CD4-positive, alpha-beta T cell treated with Interleukin-15 for 4 hours (primary cell): Measurements from ENCODE around the gene KAT6B.

Experiments used
- DNase-seq: peaks from one replicate; pipeline ENCODE4 v3.0.0-alpha.2; 2020; ENCODE audit warnings: low spot score

Gene KAT6B

GRCh38 chr10:74824184-74824899 lies 2.1 kb upstream of the KAT6B start:
- peak; percentile 21 for DNase-seq

GRCh38 chr10:74824900-74825370 lies 1.5 kb upstream of the KAT6B start:
- DNase-seq, result no peak

DNA sequence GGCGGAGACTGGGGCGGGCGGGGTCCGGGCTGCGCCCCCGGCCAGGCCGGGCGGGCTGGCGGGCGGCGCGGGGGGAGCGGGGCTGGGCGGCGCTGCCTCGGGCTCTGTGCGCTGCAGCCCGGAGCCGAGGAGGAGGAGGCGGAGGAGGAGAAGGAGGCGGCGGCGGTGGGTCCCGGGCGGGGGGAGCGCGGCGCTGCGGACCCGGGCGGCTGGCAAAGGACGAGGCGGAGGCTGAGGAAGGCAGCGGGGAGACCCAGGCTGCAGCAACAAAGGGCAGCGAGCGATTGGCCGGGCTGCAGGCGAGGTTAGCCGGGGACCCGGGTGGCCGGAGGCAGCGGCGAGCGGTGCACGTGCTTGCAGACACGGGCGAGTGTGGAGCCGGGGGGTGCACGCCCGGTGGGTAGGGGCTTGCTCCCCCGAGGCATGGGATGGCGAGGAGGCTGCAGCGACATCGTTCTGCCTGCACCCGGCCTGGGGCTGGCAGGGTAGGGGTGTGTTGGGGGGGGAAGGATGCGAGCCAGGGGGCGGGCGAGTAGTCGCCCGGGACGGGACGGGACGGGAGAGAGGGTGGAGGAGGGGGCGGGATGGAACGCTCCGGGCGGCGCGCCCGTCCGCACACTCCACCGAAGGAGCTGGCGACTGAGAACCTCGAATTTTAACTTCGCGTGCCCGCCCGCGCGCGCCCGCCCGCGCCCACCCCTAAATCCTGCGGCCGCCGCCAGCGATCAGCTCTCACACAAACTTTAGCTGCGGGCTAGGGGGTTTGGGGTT lies 844 bp upstream of the KAT6B start:
- peak; percentile 44 for DNase-seq

GRCh38 chr10:74827045-74827441 lies 643 bp downstream of the KAT6B start:
- no peak for DNase-seq

- no peak for DNase-seq
These were observed 1.3 kb downstream of the KAT6B start for GRCh38 chr10:74827694-74828093.

DNA sequence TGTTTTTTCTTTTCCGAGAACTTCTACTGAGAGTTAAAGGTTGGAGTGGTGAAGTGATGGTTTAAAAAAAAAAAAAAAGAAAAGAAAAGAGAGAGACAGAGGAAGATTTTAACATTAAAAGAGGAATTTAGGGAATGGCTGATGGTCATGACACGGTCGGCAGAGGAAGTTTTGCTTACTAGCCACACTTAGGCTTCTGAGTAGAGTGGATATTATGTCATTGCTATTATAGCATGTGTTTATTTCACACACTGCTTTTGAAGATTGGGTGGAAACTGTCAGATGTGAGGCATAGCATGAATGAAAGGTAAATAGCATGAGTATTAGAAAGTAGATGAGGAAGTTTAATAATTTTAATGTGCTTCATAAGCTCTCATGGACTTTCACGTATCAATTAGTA lies 2.5 kb downstream of the KAT6B start:
- no peak for DNase-seq

GRCh38 chr10:74831518-74832120 lies 5.2 kb downstream of the KAT6B start:
- no peak for DNase-seq

DNA sequence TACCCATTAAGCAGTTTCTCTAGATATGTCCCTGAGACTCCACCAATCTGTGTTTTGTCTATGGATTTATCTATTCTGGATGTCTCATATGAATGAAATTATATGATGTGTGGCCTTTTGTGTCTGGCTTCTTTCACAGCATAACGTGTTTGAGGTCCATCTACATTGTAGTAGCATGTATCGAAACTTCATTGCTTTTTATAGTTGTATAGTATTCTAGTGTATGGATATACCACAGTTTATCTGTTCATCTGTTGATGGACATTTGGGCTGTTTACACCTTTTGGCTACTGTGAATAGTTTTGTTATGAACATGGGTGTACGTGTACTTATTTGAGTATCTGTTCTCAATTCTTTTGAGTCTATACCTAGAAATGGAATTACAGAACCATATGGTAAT lies 9.6 kb downstream of the KAT6B start:
- DNase-seq, result no peak

- DNase-seq, result no peak
These were observed 10.5 kb downstream of the KAT6B start for GRCh38 chr10:74836877-74837276.

DNA sequence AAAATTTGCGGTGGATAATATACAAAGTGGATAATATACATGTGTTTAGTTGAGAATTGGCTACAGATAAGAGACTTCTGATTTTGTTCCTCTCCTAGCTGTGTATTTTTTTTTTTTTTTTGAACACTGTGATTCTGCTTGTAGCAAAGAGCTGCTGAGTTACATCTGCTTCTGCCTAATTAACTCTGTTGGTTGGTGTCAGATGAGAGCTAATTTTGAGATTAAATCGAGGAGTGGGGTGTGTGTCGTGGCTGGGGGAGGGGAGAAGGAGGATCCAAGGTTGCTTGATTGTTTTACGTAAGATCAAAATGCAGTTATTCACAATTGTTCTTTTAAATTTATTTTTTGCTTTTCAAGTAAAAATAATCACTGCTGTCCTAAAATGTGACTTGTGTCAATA lies 11.3 kb downstream of the KAT6B start:
- DNase-seq, result no peak

GRCh38 chr10:74839708-74840107 lies 13.3 kb downstream of the KAT6B start:
- no peak for DNase-seq

GRCh38 chr10:74841265-74841973 lies 15.0 kb downstream of the KAT6B start:
- DNase-seq, result no peak

DNA sequence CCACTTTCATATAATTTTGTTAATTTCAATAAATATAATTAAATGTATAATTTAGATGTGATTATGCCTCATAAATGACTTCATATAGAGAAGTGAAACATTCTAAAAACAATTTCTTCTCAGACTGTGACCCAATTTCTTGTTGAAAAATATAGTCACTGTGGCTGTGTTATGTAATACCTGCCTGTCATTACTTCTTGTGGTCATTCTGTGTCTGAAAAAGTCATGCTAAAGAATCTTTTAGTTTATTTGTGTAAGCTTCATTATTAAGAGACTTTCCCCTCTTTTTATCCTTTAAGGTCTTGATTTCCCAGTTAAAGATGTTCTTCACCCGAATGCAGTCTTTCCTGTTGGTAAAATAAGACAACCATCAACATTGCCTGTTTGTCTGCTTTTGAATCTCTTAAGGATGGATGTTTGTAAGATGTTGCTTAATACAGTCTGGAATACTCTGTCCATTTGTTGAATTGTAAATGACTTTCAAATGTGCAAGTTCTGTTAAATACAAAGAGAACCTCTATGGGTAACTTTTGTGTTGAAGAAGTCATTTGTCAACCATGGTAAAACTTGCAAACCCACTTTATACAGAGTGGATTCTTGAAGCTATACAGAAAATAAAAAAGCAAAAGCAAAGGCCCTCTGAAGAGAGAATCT lies 16.0 kb downstream of the KAT6B start:
- DNase-seq, result no peak

DNA sequence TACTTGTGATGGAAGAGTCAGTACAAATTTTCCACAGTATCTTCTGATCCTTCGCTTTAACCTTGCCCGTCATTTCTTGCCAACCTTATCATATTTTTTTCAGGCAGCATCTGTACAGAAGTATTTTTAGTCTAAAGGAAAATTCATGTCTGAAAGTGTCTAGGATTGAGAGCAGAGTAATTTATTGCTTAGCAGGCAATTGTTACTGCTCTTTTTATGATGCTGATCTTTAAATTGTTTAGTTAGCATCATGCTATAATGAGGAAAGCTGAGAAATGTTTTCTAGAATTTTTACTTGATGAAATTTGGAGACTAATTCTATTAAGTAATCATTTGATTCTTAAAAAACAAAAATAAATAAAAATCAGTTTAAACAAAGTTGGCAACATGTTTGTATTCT lies 20.6 kb downstream of the KAT6B start:
- DNase-seq, result no peak

DNA sequence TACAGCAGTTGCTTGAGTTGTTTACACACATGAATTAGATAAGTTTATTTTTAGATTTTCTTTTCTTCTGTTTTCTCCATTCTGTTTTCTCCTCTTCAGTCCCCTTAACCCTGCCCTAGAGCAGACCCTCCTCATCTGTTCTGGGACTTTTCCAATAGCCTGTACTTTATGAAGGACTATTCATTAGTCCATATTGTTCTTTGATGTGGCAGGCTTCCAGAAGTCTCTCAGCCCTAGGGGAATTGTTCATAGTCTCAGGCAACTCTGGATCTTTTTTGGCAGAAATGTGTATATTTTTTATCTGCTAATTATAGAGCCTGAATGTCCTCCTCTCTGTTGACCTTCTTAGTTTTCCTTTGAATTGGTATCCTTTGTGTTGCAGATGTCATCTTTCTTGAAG lies 25.4 kb downstream of the KAT6B start:
- DNase-seq, result no peak

DNA sequence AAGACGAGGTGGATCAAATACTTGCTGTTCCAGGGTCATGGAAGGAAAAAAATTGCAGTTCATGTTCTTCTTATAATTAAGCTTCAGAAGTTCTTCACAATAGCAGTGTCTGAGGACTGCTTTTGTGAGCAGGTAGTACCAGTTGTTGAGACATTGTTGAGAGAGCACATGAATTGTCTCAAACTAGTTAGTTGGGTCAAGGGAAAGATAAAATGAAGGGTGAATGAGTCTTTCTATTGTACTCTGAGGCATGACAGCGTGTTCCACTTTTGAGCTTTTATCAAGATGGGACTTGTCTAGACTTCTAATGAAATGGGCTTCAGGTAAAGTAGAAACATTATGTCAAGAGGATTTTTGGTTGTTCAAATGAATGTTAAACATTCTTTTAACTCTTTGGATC lies 26.0 kb downstream of the KAT6B start:
- DNase-seq, result no peak

DNA sequence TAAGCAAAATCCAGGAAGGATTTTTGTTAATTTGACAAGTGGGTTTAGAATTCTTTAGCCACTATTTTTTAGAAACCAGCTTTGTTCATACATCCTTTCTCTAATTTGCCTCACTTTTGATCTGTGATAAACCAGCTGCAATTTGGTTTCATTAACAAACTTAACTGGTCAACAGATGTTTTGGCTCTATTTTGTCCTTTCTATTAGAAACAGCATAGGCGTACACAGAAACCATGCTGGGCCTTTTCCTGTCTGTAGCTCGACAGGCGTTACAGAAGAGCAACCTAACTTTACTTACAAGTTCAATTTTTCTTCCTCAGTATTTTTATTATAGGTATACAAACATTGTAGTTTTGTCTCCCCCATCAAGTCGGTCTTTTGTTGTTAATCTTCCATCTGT lies 28.2 kb downstream of the KAT6B start:
- no peak for DNase-seq

DNA sequence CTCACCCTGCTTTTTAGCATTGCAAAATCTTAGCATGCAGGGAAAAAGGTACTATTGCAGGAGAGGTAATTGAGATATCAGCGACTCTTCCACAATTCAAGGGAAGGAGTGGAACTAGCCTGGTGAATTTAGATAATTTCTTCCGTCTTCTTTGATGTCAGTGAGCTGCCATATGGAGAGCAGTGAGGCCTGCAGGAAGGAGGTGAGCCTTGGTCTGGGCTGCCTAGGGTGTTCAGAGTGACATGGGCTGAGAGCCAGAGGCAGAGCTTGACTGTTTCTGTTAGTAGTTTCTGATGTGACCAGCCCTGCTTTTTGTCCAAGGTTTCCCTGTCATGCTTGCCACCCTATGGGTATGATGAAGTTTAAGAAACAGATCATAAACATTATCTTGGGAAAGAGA lies 28.6 kb downstream of the KAT6B start:
- no peak for DNase-seq

DNA sequence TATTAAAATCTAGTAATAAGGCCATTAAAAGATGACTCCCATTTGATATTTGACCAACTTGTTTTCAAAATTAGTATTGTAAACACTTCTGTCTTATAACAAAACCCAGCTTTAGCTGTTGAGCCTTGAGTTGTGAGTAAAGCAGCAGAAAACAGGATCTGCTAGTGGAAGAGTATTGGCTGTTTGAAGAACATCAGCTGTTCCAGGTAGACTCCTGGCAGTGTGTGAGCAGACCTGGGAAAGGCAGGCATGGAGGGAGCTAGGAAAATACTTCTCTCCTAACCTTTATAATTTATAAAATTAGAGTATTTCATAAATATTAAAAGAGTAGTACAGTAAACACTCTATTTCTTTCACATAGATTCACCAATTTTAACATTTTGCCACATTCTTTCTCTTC lies 29.0 kb downstream of the KAT6B start:
- DNase-seq, result no peak

GRCh38 chr10:74856940-74857339 lies 30.5 kb downstream of the KAT6B start:
- no peak for DNase-seq

DNA sequence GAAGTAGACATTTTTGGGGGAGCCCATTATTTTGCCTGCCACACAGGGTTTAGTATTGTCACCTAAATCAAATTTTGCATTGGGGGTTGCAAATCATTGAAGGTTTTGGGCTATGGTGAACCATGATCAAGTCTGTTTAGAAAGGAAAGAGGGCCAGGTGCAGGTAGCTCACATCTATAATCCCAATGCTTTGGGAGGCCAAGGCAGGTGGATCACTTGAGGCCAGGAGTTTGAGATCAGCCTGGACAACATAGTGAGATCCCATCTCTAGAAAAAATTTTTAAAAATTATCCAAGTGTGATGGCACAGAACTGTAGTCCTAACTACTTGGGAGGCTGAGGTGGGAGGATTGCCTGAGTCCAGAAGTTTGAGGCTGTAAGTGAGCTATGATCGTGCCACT lies 31.2 kb downstream of the KAT6B start:
- DNase-seq, result no peak

DNA sequence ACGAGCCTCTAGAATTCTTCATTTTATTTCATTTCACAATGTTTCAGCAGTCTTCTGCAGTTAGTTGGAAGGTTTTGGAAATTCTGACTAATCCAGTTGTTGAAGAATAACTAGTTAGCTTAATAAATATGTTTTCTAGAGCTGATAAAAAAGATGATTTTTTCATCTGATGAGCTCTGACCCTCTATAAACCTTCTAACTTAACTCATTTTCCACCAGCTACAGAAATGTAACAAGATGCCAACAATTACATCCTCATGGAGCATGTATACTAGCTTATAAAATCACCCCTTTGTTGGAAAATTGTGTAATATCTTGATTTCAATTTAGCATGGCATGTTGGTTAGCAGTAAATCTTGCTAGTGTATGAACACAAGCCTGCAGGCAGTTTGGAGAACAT lies 33.1 kb downstream of the KAT6B start:
- no peak for DNase-seq
